Heart right ventricle (tissue), 16 donors: ENCODE measurements around the gene ADGRD1. TPM values are rescaled to one million over a fixed set of nuclear protein-coding genes. Genes with fewer than 3 reads are reported as not detected.

Experiments used
- ATAC-seq, 8 donors: fragments of 200-7000 bp; cut with Tn5 transposase; one replicate each; pipeline ENCODE4 v1.9.1; 2020; ENCODE audit warnings: mild to moderate bottlenecking in 8 of 8, moderate library complexity in 8 of 8, moderate number of reproducible peaks in 1 of 8
- DNase-seq, 2 donors: peaks; one replicate each; pipeline ENCODE4 v3.0.0-alpha.2; 2020
- H3K27ac ChIP-seq, 10 donors: fragments of 200-600 bp; sonication (generic) in 2 of 10; one replicate each; pipeline versions ENCODE4 v1.5.0 to v1.8.0; 2020 to 2022; ENCODE audit warnings: mild to moderate bottlenecking in 3 of 10
- H3K27me3 ChIP-seq, 7 donors: fragments of 200-600 bp; one replicate each; pipeline ENCODE4 v1.8.0; 2021 to 2022; ENCODE audit warnings: mild to moderate bottlenecking in 2 of 7
- H3K36me3 ChIP-seq, 9 donors: fragments of 200-600 bp; sonication (generic) in 1 of 9; one replicate each; pipeline versions ENCODE4 v1.5.0 to v1.8.0; 2020 to 2022; ENCODE audit warnings: mild to moderate bottlenecking in 2 of 9
- H3K4me1 ChIP-seq, 9 donors: fragments of 200-600 bp; sonication (generic) in 1 of 9; one replicate each; pipeline versions ENCODE4 v1.5.0 to v1.8.0; 2020 to 2022; ENCODE audit warnings: mild to moderate bottlenecking in 4 of 9
- H3K4me3 ChIP-seq, 10 donors: fragments of 200-600 bp; sonication (generic) in 2 of 10; one replicate each; pipeline versions ENCODE4 v1.5.0 to v1.8.0; 2020 to 2022; ENCODE audit warnings: mild to moderate bottlenecking in 7 of 10, moderate library complexity in 2 of 10
- H3K9me3 ChIP-seq, 11 donors: fragments of 200-600 bp in 10 of 11; sonication (generic) in 2 of 11; one replicate each; pipeline versions ENCODE4 v1.5.0 to v1.8.0; 2013 to 2022; ENCODE audit warnings: mild to moderate bottlenecking in 2 of 11, control low read depth in 1 of 11, moderate library complexity in 1 of 11
- WGBS, 2 donors: extraction: QIAGEN DNeasy Blood & Tissue Kit; methylation state at CpG; one replicate each; pipeline ENCODE4 v1.1.7; 2013; ENCODE audit warnings: inconsistent platforms in 1 of 2; 5-methylcytosine and 5-hydroxymethylcytosine counted together
- intact Hi-C, 10 donors: fragments of 100-400 bp; cut with DNase I; formaldehyde crosslinking; loops; one replicate each; pipeline versions ENCODE4 v1.11.1 to v1.14.2; 2022
- polyA plus RNA-seq, 2 donors: library from polyadenylated mRNA; stranded (reverse); fragments of 200-250 nt; gene quantifications; one replicate each; pipeline ENCODE4 v1.2.3, GENCODE V29; 2013
- total RNA-seq, 10 donors: library from RNA; stranded (reverse); fragmentation: NEBNext Ultra II Directional in 3 of 10; extraction: Animal tissue kit (Norgen Biotek cat#: 25700) in 3 of 10; gene quantifications; one replicate each; pipeline versions ENCODE4 v1.2.1 to v1.2.4, GENCODE V29; 2021 to 2023
- TF ChIP-seq, protein P1 (sequence below), 9 donors: fragments of 200-600 bp; sonication (generic) in 2 of 9; IDR thresholded peaks; one replicate each; pipeline versions ENCODE4 v1.5.0 to v1.8.0; 2021 to 2022; ENCODE audit warnings: antibody characterized with exemption in 9 of 9, mild to moderate bottlenecking in 5 of 9, moderate library complexity in 1 of 9
- donor health status: Arrhythmogenic right ventricular cardiomyopathy.
- donor health status: ischemic (EF 13 %, LVEDD 7.1; RV severe dilation, severe dysfunction).
- donor health status: healthy with polysubstance abuse.
- donor health status: DM: no; HTN: yes; CAD: no.
- donor health status: DM: no; HTN: no; CAD: no.
- donor health status: ischemic (EF 25% LVEDD 6.9; RV normal size, moderate dysfunction).
- donor health status: ischemic (EF 25% LVEDD 5.7; RV mildly dilated, moderate dysfunction).
- donor health status: healthy.
- donor health status: DM: yes; HTN: yes; CAD: no.
- donor health status: Ischemic cardiomyopathy.
- donor health status: ischemic (EF 35%, LVEDD 5.7; RV mildly dilated, moderate dysfunction).
- donor health status: nonischemic (EF 11% LVEDD 7.7; RV severe dilation, severe dysfunction).
- donor health status: DM: yes; HTN: yes; CAD: no.
- donor health status: PGD.
- donor health status: ischemic (EF 29% LVEDD 5.4; RV normal size, mild dysfunction).
- donor health status: nonischemic (EF 23%, LVEDD 6.1; RV moderate dilation, normal function).

The ADGRD1 gene
- total and polyA plus RNA-seq, 12 donors = 16.8 to 157 (median 69.7) TPM

DNA sequence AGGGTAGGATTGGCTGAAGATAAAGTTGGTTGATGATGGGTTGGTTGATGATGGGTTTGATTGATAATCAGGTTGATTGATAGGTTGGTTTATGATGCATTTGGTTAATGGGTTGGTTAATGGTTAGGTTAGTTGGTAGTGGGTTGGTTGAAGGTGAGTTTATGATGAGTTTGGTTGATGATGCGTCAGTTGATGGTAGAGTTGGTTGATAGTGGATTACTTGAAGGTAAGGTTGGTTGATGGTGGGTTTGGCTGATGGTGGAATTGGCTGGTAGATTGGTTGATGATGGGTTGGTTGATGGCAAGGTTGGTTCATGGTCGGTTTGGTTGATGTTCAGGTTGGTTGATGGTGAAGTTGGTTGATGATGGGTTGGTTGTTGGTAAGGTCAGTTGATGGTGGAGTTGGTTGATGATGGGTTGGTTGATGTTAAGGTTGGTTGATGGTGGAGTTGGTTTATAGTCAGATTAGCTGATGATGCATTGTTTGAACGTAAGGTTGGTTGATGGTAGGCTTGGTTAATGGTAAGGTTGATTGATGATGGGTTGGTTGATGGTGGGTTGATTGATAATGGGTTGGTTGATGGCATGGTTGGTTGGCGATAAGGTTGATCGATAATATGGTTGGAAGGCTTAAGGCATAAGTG, 146.4 kb downstream of the ADGRD1 start:
- Histone ChIP-seq H3K4me1 (peaks cover 0 to 26% (median 18%) of the 10 kb centered on the region in 9 donors), H3K9me3 (no peaks in the 10 kb centered on the region), H3K27me3 (no peaks in the 10 kb centered on the region), H3K36me3 (no peaks in the 10 kb centered on the region), H3K4me3 (no peak overlapping the region), H3K27ac (no peak overlapping the region)
- ATAC-seq (no peak), DNase-seq (no peak)
- TF ChIP-seq, protein P1, sequence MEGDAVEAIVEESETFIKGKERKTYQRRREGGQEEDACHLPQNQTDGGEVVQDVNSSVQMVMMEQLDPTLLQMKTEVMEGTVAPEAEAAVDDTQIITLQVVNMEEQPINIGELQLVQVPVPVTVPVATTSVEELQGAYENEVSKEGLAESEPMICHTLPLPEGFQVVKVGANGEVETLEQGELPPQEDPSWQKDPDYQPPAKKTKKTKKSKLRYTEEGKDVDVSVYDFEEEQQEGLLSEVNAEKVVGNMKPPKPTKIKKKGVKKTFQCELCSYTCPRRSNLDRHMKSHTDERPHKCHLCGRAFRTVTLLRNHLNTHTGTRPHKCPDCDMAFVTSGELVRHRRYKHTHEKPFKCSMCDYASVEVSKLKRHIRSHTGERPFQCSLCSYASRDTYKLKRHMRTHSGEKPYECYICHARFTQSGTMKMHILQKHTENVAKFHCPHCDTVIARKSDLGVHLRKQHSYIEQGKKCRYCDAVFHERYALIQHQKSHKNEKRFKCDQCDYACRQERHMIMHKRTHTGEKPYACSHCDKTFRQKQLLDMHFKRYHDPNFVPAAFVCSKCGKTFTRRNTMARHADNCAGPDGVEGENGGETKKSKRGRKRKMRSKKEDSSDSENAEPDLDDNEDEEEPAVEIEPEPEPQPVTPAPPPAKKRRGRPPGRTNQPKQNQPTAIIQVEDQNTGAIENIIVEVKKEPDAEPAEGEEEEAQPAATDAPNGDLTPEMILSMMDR (IDR thresholded peaks at IDR 0.05) = no peak
- whole genome bisulfite sequencing, 2 donors = 92 to 98% methylated on average over 5 of the region's 5 CpGs
- intact Hi-C loops = loop anchor here in 6 of 10 donors (10.0 kb wide), 5 partner anchors 175 to 905 kb away; partner anchors contain the start of gene SFSWAP (in 1 of the 6)

DNA sequence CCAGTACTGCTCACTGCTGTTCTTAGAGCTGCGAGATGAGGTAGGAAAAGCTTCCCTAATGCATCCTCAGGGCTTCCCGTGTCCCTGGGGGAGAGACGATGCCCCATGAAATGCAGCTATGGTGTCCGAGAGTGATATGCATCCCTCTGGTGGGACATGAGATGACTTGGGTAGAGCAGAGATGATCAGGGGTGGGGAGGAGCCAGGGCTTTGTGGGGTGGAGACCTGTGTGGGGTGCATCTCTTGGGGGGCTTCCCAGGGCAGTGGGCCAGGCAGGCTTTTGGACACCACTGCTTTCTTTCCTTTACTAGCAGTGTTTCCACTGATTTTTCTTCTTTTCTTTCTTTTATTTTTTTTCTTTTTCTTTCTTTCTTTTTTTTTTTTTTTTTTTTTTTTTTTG, 147.3 kb downstream of the ADGRD1 start:
- Histone ChIP-seq H3K36me3 (peaks cover 0 to 8% (median 0%) of the 10 kb centered on the region in 9 donors), H3K27me3 (no peaks in the 10 kb centered on the region), H3K4me1 (peaks cover 0 to 27% (median 18%) of the 10 kb centered on the region in 9 donors), H3K4me3 (no peak overlapping the region), H3K9me3 (no peaks in the 10 kb centered on the region), H3K27ac (no peak overlapping the region)
- DNase-seq (no peak), ATAC-seq (no peak)
- 95 to 96% methylated on average over 4 of the region's 4 CpGs for WGBS, 2 donors
- TF ChIP-seq, protein P1 (IDR thresholded peaks at IDR 0.05) = no peak
- intact Hi-C loops = loop anchor here in 6 of 10 donors (10.0 kb wide), 5 partner anchors 176 to 904 kb away; partner anchors contain the start of gene SFSWAP (in 1 of the 6)

DNA sequence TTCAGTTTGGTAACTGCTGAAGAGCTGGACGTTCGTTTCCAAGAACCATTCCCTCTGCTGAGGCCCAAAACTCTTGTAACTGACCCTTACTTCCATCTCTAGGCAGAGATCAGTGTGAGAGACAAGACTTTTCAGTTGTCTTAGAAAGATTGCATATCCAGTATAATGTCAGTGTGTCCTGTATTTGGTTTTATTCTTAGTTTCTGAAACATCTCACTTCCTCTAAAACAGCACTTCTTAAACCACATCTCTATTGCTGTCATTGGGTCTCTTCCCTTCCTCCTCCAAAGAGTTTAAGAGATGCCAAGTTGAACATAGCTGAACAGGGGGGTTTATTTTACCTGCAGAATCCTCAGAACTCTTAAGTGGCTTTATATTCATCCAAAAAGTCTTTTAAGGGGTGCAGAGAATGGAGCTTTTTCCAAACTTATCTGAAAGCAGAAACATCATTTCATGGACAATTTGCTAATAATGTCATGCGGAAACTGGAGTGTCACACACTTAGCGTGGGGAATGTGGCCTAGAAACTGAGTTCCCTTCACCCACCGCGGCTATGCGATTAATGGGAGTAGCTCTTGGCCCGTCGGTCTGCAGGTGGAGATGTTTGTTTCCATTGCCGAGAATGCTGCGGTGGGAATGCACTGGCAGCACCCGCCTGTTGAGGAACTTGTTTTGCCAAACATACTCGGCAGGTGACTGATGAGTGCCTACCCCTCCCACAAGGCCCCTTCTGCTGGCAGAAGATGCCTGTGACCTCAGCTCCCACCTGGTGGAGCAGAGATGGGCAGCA, 148.2 kb downstream of the ADGRD1 start:
- no peak for DNase-seq
- TF ChIP-seq, protein P1 (IDR thresholded peaks at IDR 0.05) = no peak
- peaks cover 0 to 23% (median 17%) of the 10 kb centered on the region in 9 donors for H3K4me1 ChIP-seq
- no peaks in the 10 kb centered on the region for H3K27me3 ChIP-seq
- H3K9me3 ChIP-seq = no peaks in the 10 kb centered on the region
- intact Hi-C loops = loop anchor here in 6 of 10 donors (10.0 kb wide), 5 partner anchors 177 to 903 kb away; partner anchors contain the start of gene SFSWAP (in 1 of the 6)
- ATAC-seq = no peak
- H3K4me3 ChIP-seq = no peak overlapping the region
- H3K36me3 ChIP-seq = peaks cover 0 to 15% (median 0%) of the 10 kb centered on the region in 9 donors
- H3K27ac ChIP-seq = no peak overlapping the region
- 87 to 88% methylated on average over 13 of the region's 13 CpGs for WGBS, 2 donors

DNA sequence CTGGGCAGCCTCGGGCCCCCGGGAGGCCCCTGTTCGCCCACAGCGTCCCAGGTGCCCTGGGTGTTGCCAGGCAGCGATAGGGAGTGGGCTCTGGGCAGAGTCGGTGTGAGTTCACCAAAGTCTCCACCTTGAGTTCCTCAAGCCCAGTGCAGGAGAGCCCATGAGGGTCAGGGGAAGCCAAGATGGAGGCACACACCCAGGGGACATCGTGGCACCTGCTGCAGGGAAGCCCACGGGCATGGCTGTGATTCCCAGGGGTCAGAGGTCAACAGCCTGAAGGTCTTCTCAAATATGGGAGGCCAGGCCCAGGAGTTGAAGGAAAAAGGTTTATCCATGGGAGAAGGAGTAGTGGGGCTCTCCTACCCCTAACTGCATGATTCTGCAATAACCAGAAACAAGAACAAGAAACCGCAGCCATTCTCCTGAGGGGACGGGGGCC, 148.8 kb downstream of the ADGRD1 start:
- Histone ChIP-seq H3K4me1 (peaks cover 0 to 17% (median 15%) of the 10 kb centered on the region in 9 donors), H3K36me3 (peaks cover 0 to 15% (median 0%) of the 10 kb centered on the region in 9 donors), H3K27ac (no peak overlapping the region), H3K9me3 (no peaks in the 10 kb centered on the region), H3K27me3 (no peaks in the 10 kb centered on the region), H3K4me3 (no peak overlapping the region)
- intact Hi-C loops = loop anchor here in 6 of 10 donors (10.0 kb wide), 5 partner anchors 178 to 902 kb away; partner anchors contain the start of gene SFSWAP (in 1 of the 6)
- ATAC-seq = no peak
- no peak for DNase-seq
- TF ChIP-seq, protein P1 (IDR thresholded peaks at IDR 0.05) = no peak
- 91 to 94% methylated on average over 10 of the region's 10 CpGs for WGBS, 2 donors
